Psoas muscle (tissue), 8 donors: ENCODE data around the gene POU6F1. TPM values are rescaled to one million over a fixed set of nuclear protein-coding genes. Genes with fewer than 3 reads are reported as not detected.

ENCODE experiments used
- ATAC-seq, 4 donors: fragments of 200-7000 bp; cut with Tn5 transposase; one replicate each; pipeline ENCODE4 v1.9.1; 2020; ENCODE audit warnings: moderate library complexity in 3 of 4, mild to moderate bottlenecking in 2 of 4
- DNase-seq, 2 donors: peaks; one replicate each; pipeline ENCODE4 v3.0.0-alpha.2; 2020
- H3K27ac ChIP-seq: fragments of 200-600 bp; one replicate; pipeline ENCODE4 v1.8.0; 2022
- H3K27me3 ChIP-seq, 3 donors: fragments of 200-600 bp in 1 of 3; one replicate each; pipeline versions ENCODE4 v1.6.1 to v1.8.0; 2013 to 2022; ENCODE audit warnings: low read length in 2 of 3, mild to moderate bottlenecking in 2 of 3, moderate library complexity in 1 of 3; ENCODE audit not compliant: insufficient read depth in 3 of 3
- H3K36me3 ChIP-seq, 2 donors: fragments of 200-600 bp in 1 of 2; one replicate each; pipeline versions ENCODE4 v1.6.1 to v1.8.0; 2013 to 2022; ENCODE audit warnings: low read depth in 1 of 2, mild to moderate bottlenecking in 1 of 2, moderate library complexity in 1 of 2; ENCODE audit not compliant: insufficient read depth in 1 of 2
- H3K4me1 ChIP-seq: fragments of 200-600 bp; one replicate; pipeline ENCODE4 v1.8.0; 2022
- H3K4me3 ChIP-seq: fragments of 200-600 bp; one replicate; pipeline ENCODE4 v1.8.0; 2022; ENCODE audit warnings: mild to moderate bottlenecking
- H3K9me3 ChIP-seq: fragments of 200-600 bp; one replicate; pipeline ENCODE4 v1.8.0; 2022
- WGBS, 3 donors: extraction: QIAGEN DNeasy Blood & Tissue Kit; methylation state at CpG; one replicate each; pipeline versions ENCODE4 v1.1.6 to v1.1.7; 2013; 5-methylcytosine and 5-hydroxymethylcytosine counted together
- intact Hi-C, 2 donors: fragments of 100-400 bp; cut with DNase I; formaldehyde crosslinking; loops; one replicate each; pipeline versions ENCODE4 v1.11.0 to v1.14.2; 2022
- polyA plus RNA-seq, 3 donors: library from polyadenylated mRNA; stranded (reverse); fragments of 200-250 nt; gene quantifications; one replicate each; pipeline ENCODE4 v1.2.3, GENCODE V29; 2013
- total RNA-seq, 4 donors: library from RNA; stranded (reverse); fragmentation: NEBNext Ultra II Directional in 2 of 4; extraction: Animal tissue kit (Norgen Biotek cat#: 25700) in 2 of 4; gene quantifications; one replicate each; pipeline versions ENCODE4 v1.2.1 to v1.2.4, GENCODE V29; 2021 to 2023
- TF ChIP-seq, protein P1 (sequence below): fragments of 200-600 bp; IDR thresholded peaks from one replicate; pipeline ENCODE4 v1.8.0; 2022; ENCODE audit warnings: antibody characterized with exemption
- donor health status: healthy with polysubstance abuse.
- donor health status: DM: no; HTN: no; CAD: no; lungs with moderate emphysema.
- donor health status: Bipolar disorder and iron deficiency.
- donor health status: healthy.
- donor health status: DM: yes; HTN: yes; CAD: no.
- donor health status: DM: no; HTN: no; CAD: no.
- donor health status: DM: no; HTN: no; CAD: no.
- donor health status: DM: yes; HTN: yes; CAD: no.

The POU6F1 gene
- total and polyA plus RNA-seq, 7 donors, result 2.3 to 20.9 (median 10.3) TPM

DNA sequence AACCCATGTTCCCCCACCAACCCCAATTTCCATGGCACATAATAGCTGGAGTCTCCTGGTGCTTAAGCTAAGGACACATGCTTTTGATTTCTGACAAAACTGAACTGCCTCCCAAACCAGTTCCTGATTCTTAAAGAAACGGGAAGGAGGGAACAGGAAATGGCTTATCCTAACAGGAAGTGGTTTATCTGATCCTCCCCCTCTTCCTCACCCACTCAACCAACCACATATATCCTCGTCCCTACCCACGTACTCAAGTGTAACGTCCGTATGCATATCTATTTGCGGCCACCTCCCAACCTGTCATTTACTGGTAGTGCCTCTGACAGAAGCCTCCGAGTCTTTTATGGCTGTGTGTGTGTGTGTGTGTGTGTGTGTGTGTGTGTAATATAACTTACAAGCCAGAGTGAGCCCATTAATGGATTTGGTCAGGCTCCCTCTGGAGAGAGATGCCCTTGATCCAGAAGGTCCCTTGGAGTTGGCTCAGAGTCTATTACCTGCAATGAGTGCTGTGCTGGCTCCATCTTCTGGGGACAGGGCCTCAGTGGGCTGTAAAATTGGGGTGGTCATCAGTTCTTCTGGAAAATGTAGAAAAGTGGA lies 28.5 kb upstream of the POU6F1 start:
- no peak for DNase-seq
- Histone ChIP-seq H3K9me3 (no peaks in the 10 kb centered on the region), H3K4me3 (no peak overlapping the region), H3K27me3 (no peaks in the 10 kb centered on the region), H3K36me3 (peaks cover 8 to 37% of the 10 kb centered on the region in 2 donors), H3K4me1 (peaks cover 7% of the 10 kb centered on the region), H3K27ac (no peak overlapping the region)
- peak in 2 of 4 donors; percentile 41 to 48 for ATAC-seq
- intact Hi-C loops, result no loop called here
- TF ChIP-seq, protein P1, sequence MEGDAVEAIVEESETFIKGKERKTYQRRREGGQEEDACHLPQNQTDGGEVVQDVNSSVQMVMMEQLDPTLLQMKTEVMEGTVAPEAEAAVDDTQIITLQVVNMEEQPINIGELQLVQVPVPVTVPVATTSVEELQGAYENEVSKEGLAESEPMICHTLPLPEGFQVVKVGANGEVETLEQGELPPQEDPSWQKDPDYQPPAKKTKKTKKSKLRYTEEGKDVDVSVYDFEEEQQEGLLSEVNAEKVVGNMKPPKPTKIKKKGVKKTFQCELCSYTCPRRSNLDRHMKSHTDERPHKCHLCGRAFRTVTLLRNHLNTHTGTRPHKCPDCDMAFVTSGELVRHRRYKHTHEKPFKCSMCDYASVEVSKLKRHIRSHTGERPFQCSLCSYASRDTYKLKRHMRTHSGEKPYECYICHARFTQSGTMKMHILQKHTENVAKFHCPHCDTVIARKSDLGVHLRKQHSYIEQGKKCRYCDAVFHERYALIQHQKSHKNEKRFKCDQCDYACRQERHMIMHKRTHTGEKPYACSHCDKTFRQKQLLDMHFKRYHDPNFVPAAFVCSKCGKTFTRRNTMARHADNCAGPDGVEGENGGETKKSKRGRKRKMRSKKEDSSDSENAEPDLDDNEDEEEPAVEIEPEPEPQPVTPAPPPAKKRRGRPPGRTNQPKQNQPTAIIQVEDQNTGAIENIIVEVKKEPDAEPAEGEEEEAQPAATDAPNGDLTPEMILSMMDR, result no peak
- WGBS, 3 donors, result 55 to 61% (median 56%) methylated on average over 7 of the region's 7 CpGs

DNA sequence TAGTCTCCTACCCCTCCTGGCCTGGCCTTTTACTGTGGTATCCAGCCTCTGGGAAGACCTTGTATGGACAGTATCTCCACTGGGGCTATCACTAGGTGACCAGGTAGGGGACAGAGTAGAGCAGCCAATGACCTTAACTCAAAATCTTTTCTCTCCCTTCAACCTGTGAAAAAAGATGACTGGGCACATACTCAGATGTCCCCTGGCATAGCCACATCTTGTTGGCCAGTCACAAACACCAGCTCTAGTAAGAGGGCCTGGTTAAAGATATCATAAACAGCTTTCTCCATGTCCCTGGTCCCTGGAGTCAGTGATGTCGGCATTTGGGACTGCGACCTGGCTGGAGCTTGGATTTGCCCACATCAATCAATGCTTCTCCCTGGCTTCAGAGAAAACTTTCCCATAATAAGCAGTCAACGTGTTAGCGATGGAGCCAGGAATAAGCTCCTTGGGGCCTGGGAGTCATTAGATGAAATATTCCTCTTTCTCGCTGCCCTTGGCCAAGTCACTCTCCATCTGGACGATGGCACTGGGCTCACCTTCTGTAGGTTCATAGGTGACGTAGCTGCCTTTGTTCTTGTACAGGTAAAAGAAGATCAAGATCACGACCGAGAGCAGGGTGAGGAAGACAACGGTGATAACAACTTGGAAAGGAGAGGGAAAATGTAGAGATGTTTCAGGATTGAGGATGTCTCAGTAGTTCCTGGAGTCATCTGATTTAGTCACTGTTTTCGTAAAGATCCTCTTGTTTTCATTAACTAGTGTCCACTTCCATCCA lies 27.8 kb upstream of the POU6F1 start:
- peaks cover 12% of the 10 kb centered on the region for H3K4me1 ChIP-seq
- no peak for DNase-seq
- intact Hi-C loops, result no loop called here
- TF ChIP-seq, protein P1, result no peak
- no peaks in the 10 kb centered on the region for H3K27me3 ChIP-seq
- H3K36me3 ChIP-seq, result peaks cover 8 to 44% of the 10 kb centered on the region in 2 donors
- 89 to 92% (median 90%) methylated on average over 11 of the region's 11 CpGs for WGBS, 3 donors
- peak in 2 of 4 donors; percentile 23 to 28 for ATAC-seq
- H3K27ac ChIP-seq, result no peak overlapping the region
- no peak overlapping the region for H3K4me3 ChIP-seq
- no peaks in the 10 kb centered on the region for H3K9me3 ChIP-seq

DNA sequence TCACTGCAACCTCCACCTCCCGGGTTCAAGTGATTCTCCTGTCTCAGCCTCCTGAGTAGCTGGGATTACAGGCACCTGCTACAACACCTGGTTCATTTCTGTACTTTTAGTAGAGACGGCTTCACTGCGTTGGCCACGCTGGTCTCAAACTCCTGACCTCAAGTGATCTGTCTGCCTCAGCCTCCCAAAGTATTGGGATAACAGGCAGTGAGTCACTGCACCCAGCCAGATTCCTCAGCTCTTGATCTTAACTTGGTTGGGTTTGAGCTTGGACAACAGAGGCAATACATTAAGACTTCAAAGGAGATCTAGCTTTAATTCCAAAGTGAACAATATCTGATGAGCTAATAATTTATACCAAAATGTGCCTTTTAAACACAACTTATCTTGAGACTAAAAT lies 26.4 kb upstream of the POU6F1 start:
- TF ChIP-seq, protein P1, result no peak
- Histone ChIP-seq H3K27me3 (no peaks in the 10 kb centered on the region), H3K9me3 (no peaks in the 10 kb centered on the region), H3K4me3 (no peak overlapping the region), H3K27ac (no peak overlapping the region), H3K36me3 (peaks cover 8 to 52% of the 10 kb centered on the region in 2 donors), H3K4me1 (peaks cover 23% of the 10 kb centered on the region)
- DNase-seq, result no peak
- ATAC-seq, result no peak
- intact Hi-C loops, result no loop called here
- WGBS, 3 donors, result 80 to 86% (median 81%) methylated on average over 4 of the region's 4 CpGs

DNA sequence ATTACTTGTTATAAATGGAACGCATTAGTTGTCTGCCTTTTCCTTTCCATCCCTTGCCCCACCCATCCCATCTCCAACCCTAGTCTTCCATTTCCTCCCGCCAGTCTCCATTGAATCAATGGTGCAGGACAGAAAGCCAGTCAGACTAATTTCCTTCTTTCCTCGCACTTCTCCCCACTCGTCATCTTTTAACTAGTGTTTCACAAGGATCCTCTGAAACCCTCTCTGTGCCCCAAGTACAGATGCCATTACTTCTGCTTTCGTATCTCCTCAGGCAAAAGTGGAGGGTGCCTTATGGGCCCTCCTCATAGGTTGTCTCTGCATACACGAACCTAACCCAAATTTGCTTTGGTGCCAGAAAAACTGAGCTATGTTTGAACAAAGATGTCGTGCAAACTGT lies 25.0 kb upstream of the POU6F1 start:
- 63 to 77% (median 73%) methylated on average over 7 of the region's 7 CpGs for WGBS, 3 donors
- no peak overlapping the region for H3K27ac ChIP-seq
- peaks cover 8 to 52% of the 10 kb centered on the region in 2 donors for H3K36me3 ChIP-seq
- TF ChIP-seq, protein P1, result no peak
- H3K27me3 ChIP-seq, result no peaks in the 10 kb centered on the region
- H3K9me3 ChIP-seq, result no peaks in the 10 kb centered on the region
- H3K4me1 ChIP-seq, result peaks cover 26% of the 10 kb centered on the region
- ATAC-seq (no peak), DNase-seq (no peak)
- intact Hi-C loops, result no loop called here
- no peak overlapping the region for H3K4me3 ChIP-seq
